Nephron (organoid): Measurements from ENCODE around the gene STN1.

Experiments used
- H3K27ac Mint-ChIP-seq, 3 experiments: 2 replicates each; pipeline ENCODE4 v1.8.0; 2020; ENCODE audit warnings: mixed read lengths in 3 of 3, mild to moderate bottlenecking in 2 of 3, moderate library complexity in 1 of 3
- H3K27me3 Mint-ChIP-seq: 2 replicates; pipeline ENCODE4 v1.8.0; 2021; ENCODE audit warnings: low read depth, mild to moderate bottlenecking, moderate library complexity, mixed read lengths
- H3K36me3 Mint-ChIP-seq: 2 replicates; pipeline ENCODE4 v1.8.0; 2020; ENCODE audit warnings: low read depth, mixed read lengths
- H3K4me1 Mint-ChIP-seq: 2 replicates; pipeline ENCODE4 v1.8.0; 2020; ENCODE audit warnings: mixed read lengths
- H3K4me3 Mint-ChIP-seq, 3 experiments: 2 replicates each; pipeline ENCODE4 v1.8.0; 2020; ENCODE audit warnings: mild to moderate bottlenecking in 3 of 3, mixed read lengths in 3 of 3, moderate library complexity in 2 of 3
- H3K9me3 Mint-ChIP-seq: 2 replicates; pipeline ENCODE4 v1.8.0; 2020; ENCODE audit warnings: mixed read lengths
- TF ChIP-seq, protein P1 (sequence below), 3 experiments: fragments of 200-600 bp; sonication (generic); IDR thresholded peaks; one replicate each; pipeline ENCODE4 v1.5.0; 2021; ENCODE audit warnings: antibody characterized with exemption in 3 of 3; ENCODE audit not compliant: unreplicated experiment in 3 of 3

STN1 gene

DNA sequence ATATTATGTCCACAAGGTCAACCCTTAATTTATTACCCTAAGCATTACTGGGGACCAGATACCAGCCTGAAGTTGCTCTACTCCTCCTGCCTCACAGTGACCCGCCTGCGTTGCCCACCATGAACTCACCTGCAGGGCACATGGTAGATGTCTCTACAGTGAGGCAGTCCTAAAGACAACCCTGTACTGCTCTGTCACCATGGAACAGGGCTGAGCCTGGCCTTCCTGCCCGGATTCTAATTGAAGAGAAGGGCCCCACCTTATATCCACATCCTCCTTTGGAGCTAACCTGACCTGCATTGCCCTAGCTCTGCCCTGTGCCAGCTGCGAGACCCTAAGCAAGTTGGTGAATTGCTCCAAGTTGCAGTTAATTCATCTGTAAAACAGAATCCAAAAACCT, 66.7 kb downstream of the STN1 start:
- no peak overlapping the region for H3K4me3 Mint-ChIP-seq
- H3K9me3 Mint-ChIP-seq: no peaks in the 10 kb centered on the region
- TF ChIP-seq, protein P1, sequence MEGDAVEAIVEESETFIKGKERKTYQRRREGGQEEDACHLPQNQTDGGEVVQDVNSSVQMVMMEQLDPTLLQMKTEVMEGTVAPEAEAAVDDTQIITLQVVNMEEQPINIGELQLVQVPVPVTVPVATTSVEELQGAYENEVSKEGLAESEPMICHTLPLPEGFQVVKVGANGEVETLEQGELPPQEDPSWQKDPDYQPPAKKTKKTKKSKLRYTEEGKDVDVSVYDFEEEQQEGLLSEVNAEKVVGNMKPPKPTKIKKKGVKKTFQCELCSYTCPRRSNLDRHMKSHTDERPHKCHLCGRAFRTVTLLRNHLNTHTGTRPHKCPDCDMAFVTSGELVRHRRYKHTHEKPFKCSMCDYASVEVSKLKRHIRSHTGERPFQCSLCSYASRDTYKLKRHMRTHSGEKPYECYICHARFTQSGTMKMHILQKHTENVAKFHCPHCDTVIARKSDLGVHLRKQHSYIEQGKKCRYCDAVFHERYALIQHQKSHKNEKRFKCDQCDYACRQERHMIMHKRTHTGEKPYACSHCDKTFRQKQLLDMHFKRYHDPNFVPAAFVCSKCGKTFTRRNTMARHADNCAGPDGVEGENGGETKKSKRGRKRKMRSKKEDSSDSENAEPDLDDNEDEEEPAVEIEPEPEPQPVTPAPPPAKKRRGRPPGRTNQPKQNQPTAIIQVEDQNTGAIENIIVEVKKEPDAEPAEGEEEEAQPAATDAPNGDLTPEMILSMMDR (IDR thresholded peaks at IDR 0.05; ENCODE audit: unreplicated experiment in 3 of 3): no peak

DNA sequence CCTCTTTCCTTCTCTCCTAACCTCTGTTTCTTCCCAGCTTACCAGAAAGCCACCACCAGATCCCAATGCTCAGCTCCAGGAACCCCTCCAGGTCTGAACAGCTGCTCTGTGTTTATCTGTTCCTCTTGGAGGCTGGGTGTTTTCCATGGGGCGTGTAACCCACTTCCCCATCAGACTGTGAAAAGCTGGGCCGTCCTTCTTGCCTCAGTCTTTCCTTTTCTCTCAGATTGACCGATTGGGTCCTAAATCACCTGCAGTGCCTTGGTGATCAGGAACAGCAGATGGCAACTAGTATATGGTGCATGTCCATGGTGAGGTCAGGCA, 67.5 kb downstream of the STN1 start:
- Mint-ChIP-seq H3K9me3 (no peaks in the 10 kb centered on the region), H3K27ac (peak overlapping the region; percentile 2 to 35 (median 25))

More for the DNA sequence above, 66.7 kb downstream of the STN1 start:
- Mint-ChIP-seq H3K4me1 (peaks cover 65% of the 10 kb centered on the region), H3K36me3 (no peaks in the 10 kb centered on the region), H3K27ac (no peak overlapping the region), H3K27me3 (peaks cover 15% of the 10 kb centered on the region)

DNA sequence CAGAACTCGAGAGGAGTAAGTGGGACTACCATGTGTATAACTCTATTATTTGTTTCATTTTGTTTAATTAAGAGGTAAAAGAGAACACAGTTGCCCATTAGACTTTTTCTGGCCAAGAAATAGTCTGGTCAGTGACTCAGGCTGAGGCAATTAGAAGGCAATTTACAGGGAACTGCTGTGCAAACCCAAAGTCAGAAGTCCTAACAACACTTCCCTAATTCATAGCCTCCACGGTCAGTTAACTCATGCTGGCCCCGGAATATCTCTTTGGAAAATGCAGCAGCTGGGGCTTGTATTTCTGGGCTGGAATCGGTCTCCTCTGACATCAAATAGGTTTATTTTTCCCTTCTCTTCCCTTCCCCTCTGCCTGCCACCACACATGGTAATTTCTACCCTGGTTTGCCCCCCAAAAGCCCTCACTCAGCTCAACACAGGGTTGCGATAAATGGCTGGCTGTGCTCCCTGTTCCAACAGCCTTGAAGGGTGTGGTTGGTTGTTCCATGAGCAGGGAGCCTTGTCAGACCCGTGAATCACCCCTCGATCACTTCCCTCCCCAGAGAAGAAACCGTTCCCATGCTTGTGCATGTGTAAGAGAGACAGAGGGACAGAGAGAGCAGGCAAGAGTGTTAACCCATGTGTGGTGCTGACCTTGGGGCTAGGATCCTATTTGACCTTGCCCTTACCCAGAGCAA, 68.0 kb downstream of the STN1 start:
- Mint-ChIP-seq H3K27me3 (peaks cover 12% of the 10 kb centered on the region), H3K4me3 (peak overlapping the region in 1 of 3 experiments; percentile 37), H3K4me1 (peaks cover 73% of the 10 kb centered on the region), H3K9me3 (no peaks in the 10 kb centered on the region), H3K36me3 (no peaks in the 10 kb centered on the region), H3K27ac (peak overlapping the region; percentile 2 to 35 (median 25))
- TF ChIP-seq, protein P1 (IDR thresholded peaks at IDR 0.05; ENCODE audit: unreplicated experiment in 3 of 3): no peak

More for the DNA sequence above, 67.5 kb downstream of the STN1 start:
- Mint-ChIP-seq H3K27me3 (peaks cover 12% of the 10 kb centered on the region), H3K4me3 (peak overlapping the region in 1 of 3 experiments; percentile 37), H3K36me3 (no peaks in the 10 kb centered on the region), H3K4me1 (peaks cover 70% of the 10 kb centered on the region)
- TF ChIP-seq, protein P1 (IDR thresholded peaks at IDR 0.05; ENCODE audit: unreplicated experiment in 3 of 3): no peak

DNA sequence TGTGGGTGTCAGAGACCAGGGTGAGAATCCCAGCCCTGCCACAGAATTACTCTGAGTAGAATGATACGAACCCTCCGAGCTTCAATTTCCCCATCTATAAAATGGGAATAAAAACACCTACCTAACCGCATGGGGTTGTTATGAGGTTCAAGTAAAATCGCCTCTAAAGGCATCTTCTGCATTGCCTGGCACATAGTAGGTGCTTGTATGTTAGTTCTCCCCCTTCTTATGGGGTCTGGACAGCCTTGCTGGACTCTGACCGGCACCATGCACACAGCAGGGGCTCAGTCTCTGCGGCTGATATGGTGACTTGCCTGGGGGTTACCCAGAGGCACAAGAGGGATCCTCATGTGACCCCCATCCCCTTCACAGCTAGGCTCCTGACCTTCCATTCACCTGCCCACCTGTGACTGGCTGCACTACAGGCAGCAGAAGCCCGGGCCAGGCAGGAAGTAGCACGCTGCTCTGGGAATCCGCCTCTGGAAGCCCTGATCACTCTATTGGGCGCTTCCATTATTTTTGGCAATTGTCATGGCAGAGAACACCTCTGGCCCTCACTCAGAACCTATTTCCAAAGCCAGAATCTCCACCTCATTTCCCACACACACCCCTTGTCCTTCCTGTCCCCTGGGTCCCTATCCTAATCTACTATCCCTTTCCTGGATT, 68.6 kb downstream of the STN1 start:
- no peaks in the 10 kb centered on the region for H3K36me3 Mint-ChIP-seq
- no peak overlapping the region for H3K4me3 Mint-ChIP-seq
- TF ChIP-seq, protein P1 (IDR thresholded peaks at IDR 0.05; ENCODE audit: unreplicated experiment in 3 of 3): no peak
- peak overlapping the region; percentile 2 to 25 (median 22) for H3K27ac Mint-ChIP-seq
- peaks cover 10% of the 10 kb centered on the region for H3K27me3 Mint-ChIP-seq
- peaks cover 68% of the 10 kb centered on the region for H3K4me1 Mint-ChIP-seq
- H3K9me3 Mint-ChIP-seq: no peaks in the 10 kb centered on the region

DNA sequence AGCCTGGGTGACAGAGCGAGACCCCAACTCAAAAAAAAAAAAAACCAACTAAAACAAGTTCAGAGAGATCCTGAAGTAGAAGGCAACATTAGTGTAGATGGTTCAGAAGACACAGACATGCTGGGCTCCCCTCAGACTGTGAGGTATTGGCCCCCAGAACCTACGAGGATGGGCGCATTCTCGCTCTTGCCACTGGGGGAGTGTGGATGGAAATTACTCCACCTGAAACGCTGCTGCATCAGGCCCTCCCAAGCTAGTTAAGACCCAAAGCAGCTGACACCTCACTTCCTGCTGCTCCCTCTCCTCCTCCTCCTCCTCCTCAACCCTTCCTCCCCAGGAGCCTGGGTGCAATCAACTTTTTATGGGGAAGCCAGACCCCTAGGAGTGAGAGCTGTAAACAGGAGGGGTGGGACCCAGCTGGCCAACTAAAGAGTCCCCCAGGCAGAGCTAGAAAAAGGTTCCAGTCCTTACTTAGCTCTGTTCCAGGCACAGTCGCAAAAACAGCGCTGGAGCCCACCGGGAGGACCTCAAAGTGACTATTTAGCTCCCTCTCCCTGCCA, 70.0 kb downstream of the STN1 start:
- Mint-ChIP-seq H3K27me3 (peaks cover 4% of the 10 kb centered on the region), H3K4me1 (peaks cover 61% of the 10 kb centered on the region), H3K27ac (no peak overlapping the region), H3K4me3 (no peak overlapping the region), H3K36me3 (no peaks in the 10 kb centered on the region), H3K9me3 (no peaks in the 10 kb centered on the region)
- TF ChIP-seq, protein P1 (IDR thresholded peaks at IDR 0.05; ENCODE audit: unreplicated experiment in 3 of 3): peak in 1 of 3 experiments; percentile 10
